MM.1S (cell line): ENCODE measurements around the gene OR4D2.
"Not testable (repeated sequence)": the region's sequence is repeated elsewhere in the genome, so short reads cannot be mapped to it uniquely, and the experiment has no call there.

ENCODE experiments used
- DNase-seq: peaks from one replicate; pipeline ENCODE4 v3.0.0-alpha.2; 2015
- H2AFZ ChIP-seq: fragments of 300-600 bp; sonication (generic); 2 replicates; pipeline ENCODE4 v1.6.0; 2016; ENCODE audit warnings: antibody characterized with exemption, low read length
- H3F3A ChIP-seq: fragments of 300-600 bp; sonication (generic); 2 replicates; pipeline ENCODE4 v1.6.1; 2016; ENCODE audit warnings: mild to moderate bottlenecking, antibody characterized with exemption, low read length, moderate library complexity, mixed read lengths; ENCODE audit not compliant: insufficient read depth
- H3K27ac ChIP-seq: fragments of 300-600 bp; sonication (generic); 2 replicates; pipeline ENCODE4 v1.5.1; 2016; ENCODE audit warnings: mild to moderate bottlenecking, low read length
- H3K27me3 ChIP-seq: fragments of 300-600 bp; sonication (generic); replicated peaks from 2 replicates; pipeline ENCODE4 v1.6.0; 2016; ENCODE audit warnings: low read length; ENCODE audit not compliant: insufficient read depth
- H3K36me3 ChIP-seq: fragments of 300-600 bp; sonication (generic); replicated peaks from 2 replicates; pipeline ENCODE4 v1.6.1; 2016; ENCODE audit warnings: mild to moderate bottlenecking, low read length, mixed read lengths; ENCODE audit not compliant: insufficient read depth
- H3K4me1 ChIP-seq: fragments of 300-600 bp; sonication (generic); 2 replicates; pipeline ENCODE4 v1.6.1; 2016; ENCODE audit warnings: low read length, mixed read lengths
- H3K4me2 ChIP-seq: fragments of 300-600 bp; sonication (generic); 2 replicates; pipeline ENCODE4 v1.6.0; 2016; ENCODE audit warnings: low read depth, low read length
- H3K4me3 ChIP-seq: fragments of 300-600 bp; sonication (generic); 2 replicates; pipeline ENCODE4 v1.5.1; 2016; ENCODE audit warnings: low read length, mixed read lengths
- H3K79me2 ChIP-seq: fragments of 300-600 bp; sonication (generic); 2 replicates; pipeline ENCODE4 v1.6.1; 2016; ENCODE audit warnings: mixed run types, low read length, mixed read lengths
- H3K9ac ChIP-seq: fragments of 300-600 bp; sonication (generic); 2 replicates; pipeline ENCODE4 v1.6.1; 2016; ENCODE audit warnings: low read length, mixed read lengths
- H3K9me2 ChIP-seq: fragments of 300-600 bp; sonication (generic); replicated peaks from 2 replicates; pipeline ENCODE4 v1.6.1; 2016; ENCODE audit warnings: mild to moderate bottlenecking, low read length, mixed read lengths; ENCODE audit not compliant: insufficient read depth
- H3K9me3 ChIP-seq: fragments of 300-600 bp; sonication (generic); replicated peaks from 2 replicates; pipeline ENCODE4 v1.6.1; 2016; ENCODE audit warnings: mild to moderate bottlenecking, low read length, mixed read lengths; ENCODE audit not compliant: insufficient read depth
- H4K20me1 ChIP-seq: fragments of 300-600 bp; sonication (generic); 2 replicates; pipeline ENCODE4 v1.6.1; 2016; ENCODE audit warnings: mild to moderate bottlenecking, low read length, moderate library complexity, mixed read lengths; ENCODE audit not compliant: insufficient read depth
- EZH2 ChIP-seq: fragments of 300-600 bp; sonication (generic); optimal IDR thresholded peaks from 2 replicates; pipeline ENCODE3; 2017; ENCODE audit warnings: low read depth, mild to moderate bottlenecking, antibody characterized with exemption, low read length, mixed read lengths
- EZH2phosphoT487 ChIP-seq: fragments of 300-600 bp; sonication (generic); IDR thresholded peaks from 2 replicates; pipeline ENCODE4 v1.6.1; 2018; ENCODE audit warnings: antibody characterized with exemption, low read length
- TF ChIP-seq, protein P1 (sequence below): fragments of 300-600 bp; sonication (generic); IDR thresholded peaks from 2 replicates; pipeline ENCODE4 v1.5.1; 2016; ENCODE audit warnings: antibody characterized with exemption, low read length, mixed read lengths

The OR4D2 gene

DNA sequence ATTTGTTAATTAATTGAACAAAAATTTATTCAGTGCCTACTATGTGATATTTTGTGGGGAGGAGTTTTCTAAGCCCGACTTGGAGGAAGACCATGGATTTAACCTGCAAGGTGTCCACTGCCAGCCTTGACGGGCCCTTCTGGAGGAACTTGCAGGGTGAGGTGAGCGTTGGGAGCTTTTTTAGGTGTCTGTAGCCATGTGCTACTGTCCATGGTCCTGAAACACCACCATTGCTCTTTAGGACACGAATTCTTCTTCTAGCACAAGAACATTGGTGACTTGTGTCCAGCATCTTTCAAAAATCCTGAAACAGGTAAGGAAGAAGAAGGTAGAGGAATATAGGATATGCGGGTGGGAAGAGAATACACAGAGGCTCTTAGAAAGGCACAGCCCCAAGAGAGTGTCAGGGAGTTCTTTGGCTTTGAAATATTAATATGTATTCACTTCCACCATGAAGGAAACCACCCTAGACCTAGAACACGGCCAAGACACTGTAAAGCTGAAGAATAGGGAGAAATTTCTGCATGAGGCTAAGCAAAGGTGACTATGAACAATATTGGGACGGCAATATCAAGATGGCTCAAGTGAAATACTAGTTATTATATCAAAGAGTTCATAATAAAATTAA lies 46.5 kb upstream of the OR4D2 start:
- peak; percentile 66 for DNase-seq
- Histone ChIP-seq H3K4me1 (no peaks in the 10 kb centered on the region), H3K27me3 (peaks cover 10% of the 10 kb centered on the region; the same call in 1 of the 2 replicates), H3F3A (no peaks in the 10 kb centered on the region), H3K4me2 (no peak overlapping the region), H3K79me2 (no peaks in the 10 kb centered on the region), H4K20me1 (no peaks in the 10 kb centered on the region), H3K9ac (no peak overlapping the region), H3K36me3 (no peaks in the 10 kb centered on the region), H2AFZ (no peak overlapping the region), H3K9me3 (no peaks in the 10 kb centered on the region), H3K9me2 (no peaks in the 10 kb centered on the region), H3K27ac (no peak overlapping the region), H3K4me3 (no peak overlapping the region)
- TF ChIP-seq, protein P1, sequence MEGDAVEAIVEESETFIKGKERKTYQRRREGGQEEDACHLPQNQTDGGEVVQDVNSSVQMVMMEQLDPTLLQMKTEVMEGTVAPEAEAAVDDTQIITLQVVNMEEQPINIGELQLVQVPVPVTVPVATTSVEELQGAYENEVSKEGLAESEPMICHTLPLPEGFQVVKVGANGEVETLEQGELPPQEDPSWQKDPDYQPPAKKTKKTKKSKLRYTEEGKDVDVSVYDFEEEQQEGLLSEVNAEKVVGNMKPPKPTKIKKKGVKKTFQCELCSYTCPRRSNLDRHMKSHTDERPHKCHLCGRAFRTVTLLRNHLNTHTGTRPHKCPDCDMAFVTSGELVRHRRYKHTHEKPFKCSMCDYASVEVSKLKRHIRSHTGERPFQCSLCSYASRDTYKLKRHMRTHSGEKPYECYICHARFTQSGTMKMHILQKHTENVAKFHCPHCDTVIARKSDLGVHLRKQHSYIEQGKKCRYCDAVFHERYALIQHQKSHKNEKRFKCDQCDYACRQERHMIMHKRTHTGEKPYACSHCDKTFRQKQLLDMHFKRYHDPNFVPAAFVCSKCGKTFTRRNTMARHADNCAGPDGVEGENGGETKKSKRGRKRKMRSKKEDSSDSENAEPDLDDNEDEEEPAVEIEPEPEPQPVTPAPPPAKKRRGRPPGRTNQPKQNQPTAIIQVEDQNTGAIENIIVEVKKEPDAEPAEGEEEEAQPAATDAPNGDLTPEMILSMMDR, result no peak
- TF ChIP-seq EZH2, result no peak
- TF ChIP-seq EZH2phosphoT487, result no peak

GRCh38 chr17:58121925-58122324 lies 44.9 kb upstream of the OR4D2 start:
- no peaks in the 10 kb centered on the region for H3K36me3 ChIP-seq
- peak; percentile 72 for DNase-seq
- H3K4me1 ChIP-seq, result no peaks in the 10 kb centered on the region
- no peak overlapping the region for H3K9ac ChIP-seq
- no peak overlapping the region for H3K4me3 ChIP-seq
- no peak for TF ChIP-seq EZH2phosphoT487
- TF ChIP-seq, protein P1, result peak; percentile 55
- no peak for TF ChIP-seq EZH2
- no peaks in the 10 kb centered on the region for H3K79me2 ChIP-seq
- H3F3A ChIP-seq, result no peaks in the 10 kb centered on the region
- no peak overlapping the region for H2AFZ ChIP-seq
- no peaks in the 10 kb centered on the region for H4K20me1 ChIP-seq
- 0 out of 2 replicates have a peak, but pooled peaks cover 5% of the 10 kb centered on the region for H3K27me3 ChIP-seq
- H3K9me3 ChIP-seq, result no peaks in the 10 kb centered on the region
- H3K27ac ChIP-seq, result no peak overlapping the region
- H3K4me2 ChIP-seq, result no peak overlapping the region
- H3K9me2 ChIP-seq, result no peaks in the 10 kb centered on the region

- no peak for DNase-seq
- TF ChIP-seq, protein P1, result no peak
- TF ChIP-seq EZH2phosphoT487 (no peak), EZH2 (no peak)
- Histone ChIP-seq H3K4me1 (no peaks in the 10 kb centered on the region), H3F3A (no peaks in the 10 kb centered on the region), H3K4me3 (no peak overlapping the region), H3K27ac (no peak overlapping the region), H3K36me3 (no peaks in the 10 kb centered on the region), H2AFZ (no peak overlapping the region), H3K9me3 (no peaks in the 10 kb centered on the region), H4K20me1 (no peaks in the 10 kb centered on the region), H3K27me3 (no peaks in the 10 kb centered on the region), H3K9ac (no peak overlapping the region), H3K9me2 (no peaks in the 10 kb centered on the region), H3K4me2 (no peak overlapping the region), H3K79me2 (no peaks in the 10 kb centered on the region)
Measured at GRCh38 chr17:58127846-58128245, 38.9 kb upstream of the OR4D2 start.

GRCh38 chr17:58132697-58133096 lies 34.1 kb upstream of the OR4D2 start:
- H3F3A ChIP-seq, H3K4me3 ChIP-seq, H3K9ac ChIP-seq, H3K9me3 ChIP-seq, H3K27me3 ChIP-seq, H3K9me2 ChIP-seq, DNase-seq, H4K20me1 ChIP-seq, H3K4me2 ChIP-seq, H2AFZ ChIP-seq, H3K79me2 ChIP-seq, H3K4me1 ChIP-seq, H3K36me3 ChIP-seq, H3K27ac ChIP-seq: not testable (repeated sequence)
